Measurements from ENCODE around the gene CENPT.

DNA sequence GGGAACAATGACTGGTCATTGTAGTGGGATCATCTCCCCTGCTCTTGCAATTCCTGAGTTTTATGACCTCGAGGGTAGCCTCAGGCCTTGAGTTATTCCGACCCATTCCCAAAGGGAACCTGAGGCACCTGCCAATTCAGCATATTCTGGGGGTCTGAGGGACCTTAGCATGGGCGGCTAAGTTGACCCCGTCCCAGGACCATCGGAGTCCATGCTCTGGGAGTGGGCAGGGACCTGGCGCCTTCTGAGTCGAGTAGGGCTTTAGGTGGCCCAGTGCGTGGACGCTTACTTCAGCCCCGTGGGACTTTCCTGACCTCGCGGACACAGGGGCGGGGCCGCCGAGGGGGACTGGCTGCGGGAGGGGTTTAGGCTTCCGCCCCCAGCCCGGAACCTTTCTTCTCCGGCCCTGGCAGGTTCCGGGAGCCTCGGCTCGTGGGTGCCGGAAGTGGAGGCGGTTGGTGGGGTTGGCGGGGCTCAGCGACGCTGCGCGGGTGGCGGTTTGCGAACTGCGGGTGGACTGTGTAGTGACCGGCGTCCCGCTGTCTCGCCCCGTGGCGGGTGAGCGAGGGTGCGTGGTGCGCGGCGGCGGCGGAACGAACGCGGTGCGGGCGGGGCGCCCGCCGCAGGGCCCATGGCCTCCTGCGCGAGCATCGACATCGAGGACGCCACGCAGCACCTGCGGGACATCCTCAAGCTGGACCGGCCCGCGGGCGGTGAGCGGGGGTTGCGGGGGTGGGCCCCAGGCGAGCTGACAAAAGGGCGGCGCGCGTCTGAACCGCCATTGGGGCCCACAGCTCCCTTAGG, 25.3 kb upstream of the CENPT start, which contains the start of gene EDC4:
- TF ChIP-seq, protein P1, sequence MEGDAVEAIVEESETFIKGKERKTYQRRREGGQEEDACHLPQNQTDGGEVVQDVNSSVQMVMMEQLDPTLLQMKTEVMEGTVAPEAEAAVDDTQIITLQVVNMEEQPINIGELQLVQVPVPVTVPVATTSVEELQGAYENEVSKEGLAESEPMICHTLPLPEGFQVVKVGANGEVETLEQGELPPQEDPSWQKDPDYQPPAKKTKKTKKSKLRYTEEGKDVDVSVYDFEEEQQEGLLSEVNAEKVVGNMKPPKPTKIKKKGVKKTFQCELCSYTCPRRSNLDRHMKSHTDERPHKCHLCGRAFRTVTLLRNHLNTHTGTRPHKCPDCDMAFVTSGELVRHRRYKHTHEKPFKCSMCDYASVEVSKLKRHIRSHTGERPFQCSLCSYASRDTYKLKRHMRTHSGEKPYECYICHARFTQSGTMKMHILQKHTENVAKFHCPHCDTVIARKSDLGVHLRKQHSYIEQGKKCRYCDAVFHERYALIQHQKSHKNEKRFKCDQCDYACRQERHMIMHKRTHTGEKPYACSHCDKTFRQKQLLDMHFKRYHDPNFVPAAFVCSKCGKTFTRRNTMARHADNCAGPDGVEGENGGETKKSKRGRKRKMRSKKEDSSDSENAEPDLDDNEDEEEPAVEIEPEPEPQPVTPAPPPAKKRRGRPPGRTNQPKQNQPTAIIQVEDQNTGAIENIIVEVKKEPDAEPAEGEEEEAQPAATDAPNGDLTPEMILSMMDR (IDR thresholded peaks at IDR 0.05): no peak
- no peak for TF ChIP-seq ZFX (IDR thresholded peaks at IDR 0.05; ENCODE audit: borderline replicate concordance)
